GM23338 (cell line): ENCODE results near the gene CLEC3B. TPM values are rescaled to one million over a fixed set of nuclear protein-coding genes. Genes with fewer than 3 reads are reported as not detected.

Source experiments
- ATAC-seq: fragments of 200-7000 bp; cut with Tn5 transposase; 3 replicates; pipeline ENCODE4 v1.9.1; 2020
- DNase-seq: peaks from one replicate; pipeline ENCODE4 v3.0.0-alpha.2; 2015; ENCODE audit warnings: low spot score
- H2AFZ ChIP-seq: fragments of 200-600 bp; sonication (generic); 2 replicates; pipeline ENCODE4 v1.8.0; 2016; ENCODE audit warnings: antibody characterized with exemption, mild to moderate bottlenecking, moderate library complexity
- H3F3A ChIP-seq: fragments of 200-600 bp; sonication (generic); replicated peaks from 2 replicates; pipeline ENCODE4 v1.8.0; 2017; ENCODE audit warnings: antibody characterized with exemption, mixed run types, low read depth
- H3K27ac ChIP-seq: fragments of 200-600 bp; sonication (generic); 2 replicates; pipeline ENCODE4 v1.6.1; 2016; ENCODE audit warnings: low read depth
- H3K27me3 ChIP-seq: fragments of 200-600 bp; sonication (generic); 2 replicates; pipeline ENCODE4 v1.8.0; 2016; ENCODE audit warnings: mild to moderate bottlenecking, mixed run types, moderate library complexity; ENCODE audit not compliant: insufficient read depth
- H3K36me3 ChIP-seq: fragments of 200-600 bp; sonication (generic); 2 replicates; pipeline ENCODE4 v1.8.0; 2016; ENCODE audit warnings: mild to moderate bottlenecking; ENCODE audit not compliant: insufficient read depth
- H3K4me1 ChIP-seq: fragments of 200-600 bp; sonication (generic); 2 replicates; pipeline ENCODE4 v1.8.0; 2016; ENCODE audit warnings: mild to moderate bottlenecking, moderate library complexity; ENCODE audit not compliant: insufficient read depth
- H3K4me2 ChIP-seq: fragments of 200-600 bp; sonication (generic); 2 replicates; pipeline ENCODE4 v1.7.1; 2017; ENCODE audit warnings: mixed run types
- H3K4me3 ChIP-seq: fragments of 200-600 bp; sonication (generic); 2 replicates; pipeline ENCODE4 v1.6.1; 2016; ENCODE audit warnings: mixed run types
- H3K79me2 ChIP-seq: fragments of 200-600 bp; sonication (generic); replicated peaks from 2 replicates; pipeline ENCODE4 v1.8.0; 2017; ENCODE audit warnings: mild to moderate bottlenecking; ENCODE audit not compliant: insufficient read depth
- H3K9me2 ChIP-seq: fragments of 200-600 bp; sonication (generic); 2 replicates; pipeline ENCODE4 v1.8.0; 2017; ENCODE audit not compliant: insufficient read depth
- H4K20me1 ChIP-seq: fragments of 200-600 bp; sonication (generic); replicated peaks from 2 replicates; pipeline ENCODE4 v1.8.0; 2017; ENCODE audit warnings: mild to moderate bottlenecking; ENCODE audit not compliant: insufficient read depth
- H3K27ac Mint-ChIP-seq: 2 replicates; pipeline ENCODE4 v1.8.0; 2020; ENCODE audit warnings: inconsistent platforms, mild to moderate bottlenecking, moderate library complexity, mixed read lengths
- H3K27me3 Mint-ChIP-seq: 3 replicates; pipeline ENCODE4 v1.8.0; 2022; ENCODE audit warnings: low read depth, mild to moderate bottlenecking, moderate library complexity, mixed read lengths, inconsistent platforms; ENCODE audit not compliant: insufficient read depth, poor library complexity
- H3K36me3 Mint-ChIP-seq: 3 replicates; pipeline ENCODE4 v1.8.0; 2021; ENCODE audit warnings: low read depth, mild to moderate bottlenecking, inconsistent platforms, moderate library complexity, mixed read lengths
- H3K4me1 Mint-ChIP-seq: 3 replicates; pipeline ENCODE4 v1.8.0; 2020; ENCODE audit warnings: mild to moderate bottlenecking, inconsistent platforms, mixed read lengths
- H3K4me3 Mint-ChIP-seq: 3 replicates; pipeline ENCODE4 v1.8.0; 2021; ENCODE audit warnings: moderate library complexity, mild to moderate bottlenecking, inconsistent platforms, mixed read lengths
- H3K9me3 Mint-ChIP-seq: 3 replicates; pipeline ENCODE4 v1.8.0; 2020; ENCODE audit warnings: moderate library complexity, mild to moderate bottlenecking, inconsistent platforms, mixed read lengths
- CREB1 ChIP-seq: fragments of 250-450 bp; sonication (Bioruptor Pico); IDR thresholded peaks from 2 replicates; pipeline ENCODE4 v1.5.0; 2020; ENCODE audit warnings: low read depth, mild to moderate bottlenecking, moderate library complexity
- EZH2 ChIP-seq: fragments of 200-600 bp; sonication (generic); IDR thresholded peaks from one replicate; pipeline ENCODE4 v1.8.0; 2017; ENCODE audit warnings: antibody characterized with exemption, mild to moderate bottlenecking, low read depth; ENCODE audit not compliant: unreplicated experiment
- EZH2phosphoT487 ChIP-seq: fragments of 200-600 bp; sonication (generic); IDR thresholded peaks from one replicate; pipeline ENCODE4 v1.8.1; 2018; ENCODE audit warnings: antibody characterized with exemption; ENCODE audit not compliant: unreplicated experiment
- JUNB ChIP-seq: IDR thresholded peaks from one replicate; pipeline ENCODE4 v1.6.1; 2016; ENCODE audit warnings: antibody characterized with exemption; ENCODE audit not compliant: unreplicated experiment
- NANOG ChIP-seq: IDR thresholded peaks from 2 replicates; pipeline ENCODE4 v1.6.1; 2016; ENCODE audit warnings: antibody characterized with exemption, borderline replicate concordance
- POLR2AphosphoS5 ChIP-seq: IDR thresholded peaks from 2 replicates; pipeline ENCODE4 v1.6.1; 2016; ENCODE audit warnings: antibody characterized with exemption, low read depth
- STAT1 ChIP-seq: IDR thresholded peaks from one replicate; pipeline ENCODE4 v1.6.1; 2016; ENCODE audit warnings: antibody characterized with exemption; ENCODE audit not compliant: unreplicated experiment
- ZNF114 ChIP-seq: fragments of 250-450 bp; sonication (Bioruptor Pico); IDR thresholded peaks from 2 replicates; pipeline ENCODE4 v1.5.0; 2020; ENCODE audit warnings: mild to moderate bottlenecking, moderate library complexity
- ZNF331 ChIP-seq: fragments of 250-450 bp; sonication (Bioruptor Pico); IDR thresholded peaks from 2 replicates; pipeline ENCODE4 v1.5.0; 2020; ENCODE audit warnings: low read depth, mild to moderate bottlenecking, moderate library complexity
- polyA plus RNA-seq: library from polyadenylated mRNA; unstranded; fragments of >200 nt; fragmentation: Nextera tagmentation; extraction: Ambion mirVana; gene quantifications from 2 replicates; pipeline ENCODE4 v1.2.1, GENCODE V29; 2016
- total RNA-seq: library from RNA; depleted of rRNA; stranded (reverse); fragments of >200 nt; shearing (Covaris generic); gene quantifications from 2 replicates; pipeline ENCODE4 v1.2.3, GENCODE V29; 2014
- TF ChIP-seq, protein P1 (sequence below), 2 experiments: fragments of 200-600 bp in 1 of 2; sonication (generic) in 1 of 2; conservative IDR thresholded peaks; 2 replicates each; pipeline versions ENCODE4 v1.5.1 to v1.6.1; 2016 to 2017; ENCODE audit warnings: antibody characterized with exemption in 2 of 2, low read depth in 2 of 2, mild to moderate bottlenecking in 2 of 2, moderate library complexity in 1 of 2
- TF ChIP-seq, protein P2 (sequence below): fragments of 250-450 bp; sonication (Bioruptor Pico); IDR thresholded peaks from 2 replicates; pipeline ENCODE4 v1.5.0; 2020; ENCODE audit warnings: mild to moderate bottlenecking, moderate library complexity
- TF ChIP-seq, protein P3 (sequence below): IDR thresholded peaks from one replicate; pipeline ENCODE4 v1.6.1; 2018; ENCODE audit warnings: antibody characterized with exemption; ENCODE audit not compliant: unreplicated experiment
- TF ChIP-seq, protein P4 (sequence below): IDR thresholded peaks from 2 replicates; pipeline ENCODE4 v1.6.1; 2016; ENCODE audit warnings: antibody characterized with exemption

Gene CLEC3B
- total and polyA plus RNA-seq, 2 experiments from 2014 or later: not detected

DNA sequence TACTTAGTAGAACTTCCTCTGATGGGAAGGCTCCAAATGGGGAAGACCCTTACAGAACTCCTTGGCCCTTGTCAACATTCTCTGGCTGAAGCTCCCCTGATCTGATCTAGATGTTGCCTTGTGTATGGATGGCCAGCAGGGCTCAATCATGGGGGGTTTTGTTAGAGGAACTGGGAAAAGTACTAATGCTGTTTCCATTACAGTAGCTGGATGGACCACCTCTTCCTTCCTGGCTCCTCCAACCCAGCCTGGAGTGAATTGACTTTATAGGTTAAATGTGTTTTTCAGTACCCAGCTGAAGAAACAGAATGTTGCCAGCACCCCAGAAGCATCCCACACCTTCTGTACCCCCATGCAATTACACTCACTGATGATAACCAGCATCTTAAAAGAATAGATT is 22.7 kb upstream of the CLEC3B start:
- peaks cover 5% of the 10 kb centered on the region for H4K20me1 ChIP-seq
- DNase-seq: no peak
- no peak overlapping the region for H2AFZ ChIP-seq
- TF ChIP-seq, protein P1, sequence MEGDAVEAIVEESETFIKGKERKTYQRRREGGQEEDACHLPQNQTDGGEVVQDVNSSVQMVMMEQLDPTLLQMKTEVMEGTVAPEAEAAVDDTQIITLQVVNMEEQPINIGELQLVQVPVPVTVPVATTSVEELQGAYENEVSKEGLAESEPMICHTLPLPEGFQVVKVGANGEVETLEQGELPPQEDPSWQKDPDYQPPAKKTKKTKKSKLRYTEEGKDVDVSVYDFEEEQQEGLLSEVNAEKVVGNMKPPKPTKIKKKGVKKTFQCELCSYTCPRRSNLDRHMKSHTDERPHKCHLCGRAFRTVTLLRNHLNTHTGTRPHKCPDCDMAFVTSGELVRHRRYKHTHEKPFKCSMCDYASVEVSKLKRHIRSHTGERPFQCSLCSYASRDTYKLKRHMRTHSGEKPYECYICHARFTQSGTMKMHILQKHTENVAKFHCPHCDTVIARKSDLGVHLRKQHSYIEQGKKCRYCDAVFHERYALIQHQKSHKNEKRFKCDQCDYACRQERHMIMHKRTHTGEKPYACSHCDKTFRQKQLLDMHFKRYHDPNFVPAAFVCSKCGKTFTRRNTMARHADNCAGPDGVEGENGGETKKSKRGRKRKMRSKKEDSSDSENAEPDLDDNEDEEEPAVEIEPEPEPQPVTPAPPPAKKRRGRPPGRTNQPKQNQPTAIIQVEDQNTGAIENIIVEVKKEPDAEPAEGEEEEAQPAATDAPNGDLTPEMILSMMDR (conservative IDR thresholded peaks at IDR 0.05; ENCODE audit: low read depth in 2 of 2): no peak
- TF ChIP-seq ZNF114 (CRISPR knock-in tag) (no peak), NANOG (no peak), EZH2phosphoT487 (no peak), EZH2 (no peak), STAT1 (no peak), JUNB (no peak), ZNF331 (CRISPR knock-in tag) (no peak), CREB1 (CRISPR knock-in tag) (no peak), POLR2AphosphoS5 (no peak)
- TF ChIP-seq, protein P2, sequence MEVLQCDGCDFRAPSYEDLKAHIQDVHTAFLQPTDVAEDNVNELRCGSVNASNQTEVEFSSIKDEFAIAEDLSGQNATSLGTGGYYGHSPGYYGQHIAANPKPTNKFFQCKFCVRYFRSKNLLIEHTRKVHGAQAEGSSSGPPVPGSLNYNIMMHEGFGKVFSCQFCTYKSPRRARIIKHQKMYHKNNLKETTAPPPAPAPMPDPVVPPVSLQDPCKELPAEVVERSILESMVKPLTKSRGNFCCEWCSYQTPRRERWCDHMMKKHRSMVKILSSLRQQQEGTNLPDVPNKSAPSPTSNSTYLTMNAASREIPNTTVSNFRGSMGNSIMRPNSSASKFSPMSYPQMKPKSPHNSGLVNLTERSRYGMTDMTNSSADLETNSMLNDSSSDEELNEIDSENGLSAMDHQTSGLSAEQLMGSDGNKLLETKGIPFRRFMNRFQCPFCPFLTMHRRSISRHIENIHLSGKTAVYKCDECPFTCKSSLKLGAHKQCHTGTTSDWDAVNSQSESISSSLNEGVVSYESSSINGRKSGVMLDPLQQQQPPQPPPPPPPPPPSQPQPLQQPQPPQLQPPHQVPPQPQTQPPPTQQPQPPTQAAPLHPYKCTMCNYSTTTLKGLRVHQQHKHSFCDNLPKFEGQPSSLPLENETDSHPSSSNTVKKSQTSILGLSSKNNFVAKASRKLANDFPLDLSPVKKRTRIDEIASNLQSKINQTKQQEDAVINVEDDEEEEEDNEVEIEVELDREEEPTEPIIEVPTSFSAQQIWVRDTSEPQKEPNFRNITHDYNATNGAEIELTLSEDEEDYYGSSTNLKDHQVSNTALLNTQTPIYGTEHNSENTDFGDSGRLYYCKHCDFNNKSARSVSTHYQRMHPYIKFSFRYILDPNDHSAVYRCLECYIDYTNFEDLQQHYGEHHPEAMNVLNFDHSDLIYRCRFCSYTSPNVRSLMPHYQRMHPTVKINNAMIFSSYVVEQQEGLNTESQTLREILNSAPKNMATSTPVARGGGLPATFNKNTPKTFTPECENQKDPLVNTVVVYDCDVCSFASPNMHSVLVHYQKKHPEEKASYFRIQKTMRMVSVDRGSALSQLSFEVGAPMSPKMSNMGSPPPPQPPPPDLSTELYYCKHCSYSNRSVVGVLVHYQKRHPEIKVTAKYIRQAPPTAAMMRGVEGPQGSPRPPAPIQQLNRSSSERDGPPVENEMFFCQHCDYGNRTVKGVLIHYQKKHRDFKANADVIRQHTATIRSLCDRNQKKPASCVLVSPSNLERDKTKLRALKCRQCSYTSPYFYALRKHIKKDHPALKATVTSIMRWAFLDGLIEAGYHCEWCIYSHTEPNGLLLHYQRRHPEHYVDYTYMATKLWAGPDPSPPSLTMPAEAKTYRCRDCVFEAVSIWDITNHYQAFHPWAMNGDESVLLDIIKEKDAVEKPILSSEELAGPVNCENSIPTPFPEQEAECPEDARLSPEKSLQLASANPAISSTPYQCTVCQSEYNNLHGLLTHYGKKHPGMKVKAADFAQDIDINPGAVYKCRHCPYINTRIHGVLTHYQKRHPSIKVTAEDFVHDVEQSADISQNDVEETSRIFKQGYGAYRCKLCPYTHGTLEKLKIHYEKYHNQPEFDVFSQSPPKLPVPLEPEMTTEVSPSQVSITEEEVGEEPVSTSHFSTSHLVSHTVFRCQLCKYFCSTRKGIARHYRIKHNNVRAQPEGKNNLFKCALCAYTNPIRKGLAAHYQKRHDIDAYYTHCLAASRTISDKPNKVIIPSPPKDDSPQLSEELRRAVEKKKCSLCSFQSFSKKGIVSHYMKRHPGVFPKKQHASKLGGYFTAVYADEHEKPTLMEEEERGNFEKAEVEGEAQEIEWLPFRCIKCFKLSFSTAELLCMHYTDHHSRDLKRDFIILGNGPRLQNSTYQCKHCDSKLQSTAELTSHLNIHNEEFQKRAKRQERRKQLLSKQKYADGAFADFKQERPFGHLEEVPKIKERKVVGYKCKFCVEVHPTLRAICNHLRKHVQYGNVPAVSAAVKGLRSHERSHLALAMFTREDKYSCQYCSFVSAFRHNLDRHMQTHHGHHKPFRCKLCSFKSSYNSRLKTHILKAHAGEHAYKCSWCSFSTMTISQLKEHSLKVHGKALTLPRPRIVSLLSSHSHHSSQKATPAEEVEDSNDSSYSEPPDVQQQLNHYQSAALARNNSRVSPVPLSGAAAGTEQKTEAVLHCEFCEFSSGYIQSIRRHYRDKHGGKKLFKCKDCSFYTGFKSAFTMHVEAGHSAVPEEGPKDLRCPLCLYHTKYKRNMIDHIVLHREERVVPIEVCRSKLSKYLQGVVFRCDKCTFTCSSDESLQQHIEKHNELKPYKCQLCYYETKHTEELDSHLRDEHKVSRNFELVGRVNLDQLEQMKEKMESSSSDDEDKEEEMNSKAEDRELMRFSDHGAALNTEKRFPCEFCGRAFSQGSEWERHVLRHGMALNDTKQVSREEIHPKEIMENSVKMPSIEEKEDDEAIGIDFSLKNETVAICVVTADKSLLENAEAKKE: no peak
- TF ChIP-seq, protein P3, sequence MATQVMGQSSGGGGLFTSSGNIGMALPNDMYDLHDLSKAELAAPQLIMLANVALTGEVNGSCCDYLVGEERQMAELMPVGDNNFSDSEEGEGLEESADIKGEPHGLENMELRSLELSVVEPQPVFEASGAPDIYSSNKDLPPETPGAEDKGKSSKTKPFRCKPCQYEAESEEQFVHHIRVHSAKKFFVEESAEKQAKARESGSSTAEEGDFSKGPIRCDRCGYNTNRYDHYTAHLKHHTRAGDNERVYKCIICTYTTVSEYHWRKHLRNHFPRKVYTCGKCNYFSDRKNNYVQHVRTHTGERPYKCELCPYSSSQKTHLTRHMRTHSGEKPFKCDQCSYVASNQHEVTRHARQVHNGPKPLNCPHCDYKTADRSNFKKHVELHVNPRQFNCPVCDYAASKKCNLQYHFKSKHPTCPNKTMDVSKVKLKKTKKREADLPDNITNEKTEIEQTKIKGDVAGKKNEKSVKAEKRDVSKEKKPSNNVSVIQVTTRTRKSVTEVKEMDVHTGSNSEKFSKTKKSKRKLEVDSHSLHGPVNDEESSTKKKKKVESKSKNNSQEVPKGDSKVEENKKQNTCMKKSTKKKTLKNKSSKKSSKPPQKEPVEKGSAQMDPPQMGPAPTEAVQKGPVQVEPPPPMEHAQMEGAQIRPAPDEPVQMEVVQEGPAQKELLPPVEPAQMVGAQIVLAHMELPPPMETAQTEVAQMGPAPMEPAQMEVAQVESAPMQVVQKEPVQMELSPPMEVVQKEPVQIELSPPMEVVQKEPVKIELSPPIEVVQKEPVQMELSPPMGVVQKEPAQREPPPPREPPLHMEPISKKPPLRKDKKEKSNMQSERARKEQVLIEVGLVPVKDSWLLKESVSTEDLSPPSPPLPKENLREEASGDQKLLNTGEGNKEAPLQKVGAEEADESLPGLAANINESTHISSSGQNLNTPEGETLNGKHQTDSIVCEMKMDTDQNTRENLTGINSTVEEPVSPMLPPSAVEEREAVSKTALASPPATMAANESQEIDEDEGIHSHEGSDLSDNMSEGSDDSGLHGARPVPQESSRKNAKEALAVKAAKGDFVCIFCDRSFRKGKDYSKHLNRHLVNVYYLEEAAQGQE: no peak
- TF ChIP-seq, protein P4, sequence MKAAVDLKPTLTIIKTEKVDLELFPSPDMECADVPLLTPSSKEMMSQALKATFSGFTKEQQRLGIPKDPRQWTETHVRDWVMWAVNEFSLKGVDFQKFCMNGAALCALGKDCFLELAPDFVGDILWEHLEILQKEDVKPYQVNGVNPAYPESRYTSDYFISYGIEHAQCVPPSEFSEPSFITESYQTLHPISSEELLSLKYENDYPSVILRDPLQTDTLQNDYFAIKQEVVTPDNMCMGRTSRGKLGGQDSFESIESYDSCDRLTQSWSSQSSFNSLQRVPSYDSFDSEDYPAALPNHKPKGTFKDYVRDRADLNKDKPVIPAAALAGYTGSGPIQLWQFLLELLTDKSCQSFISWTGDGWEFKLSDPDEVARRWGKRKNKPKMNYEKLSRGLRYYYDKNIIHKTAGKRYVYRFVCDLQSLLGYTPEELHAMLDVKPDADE: no peak
- H3K36me3 Mint-ChIP-seq: peaks cover 88% of the 10 kb centered on the region
- no peak overlapping the region for H3K4me3 Mint-ChIP-seq
- no peaks in the 10 kb centered on the region for H3K27me3 ChIP-seq
- no peak overlapping the region for H3K27ac ChIP-seq
- no peaks in the 10 kb centered on the region for H3K27me3 Mint-ChIP-seq
- H3K79me2 ChIP-seq: no peaks in the 10 kb centered on the region; the same call in 1 of the 2 replicates
- ATAC-seq: no peak
- H3K27ac Mint-ChIP-seq: no peak overlapping the region
- H3F3A ChIP-seq: no peaks in the 10 kb centered on the region
- no peaks in the 10 kb centered on the region for H3K4me1 Mint-ChIP-seq
- H3K4me2 ChIP-seq: no peak overlapping the region
- no peaks in the 10 kb centered on the region for H3K9me2 ChIP-seq
- no peak overlapping the region for H3K4me3 ChIP-seq
- peaks cover 54% of the 10 kb centered on the region for H3K36me3 ChIP-seq
- no peaks in the 10 kb centered on the region for H3K4me1 ChIP-seq
- peaks cover 10% of the 10 kb centered on the region for H3K9me3 Mint-ChIP-seq
